ENCODE results near the gene ZFP64. TPM values are rescaled to one million over a fixed set of nuclear protein-coding genes. Genes with fewer than 3 reads are reported as not detected.

The ZFP64 gene
- total and polyA plus RNA-seq, 10 donors: 3.2 to 16.5 (median 11.2) TPM

DNA sequence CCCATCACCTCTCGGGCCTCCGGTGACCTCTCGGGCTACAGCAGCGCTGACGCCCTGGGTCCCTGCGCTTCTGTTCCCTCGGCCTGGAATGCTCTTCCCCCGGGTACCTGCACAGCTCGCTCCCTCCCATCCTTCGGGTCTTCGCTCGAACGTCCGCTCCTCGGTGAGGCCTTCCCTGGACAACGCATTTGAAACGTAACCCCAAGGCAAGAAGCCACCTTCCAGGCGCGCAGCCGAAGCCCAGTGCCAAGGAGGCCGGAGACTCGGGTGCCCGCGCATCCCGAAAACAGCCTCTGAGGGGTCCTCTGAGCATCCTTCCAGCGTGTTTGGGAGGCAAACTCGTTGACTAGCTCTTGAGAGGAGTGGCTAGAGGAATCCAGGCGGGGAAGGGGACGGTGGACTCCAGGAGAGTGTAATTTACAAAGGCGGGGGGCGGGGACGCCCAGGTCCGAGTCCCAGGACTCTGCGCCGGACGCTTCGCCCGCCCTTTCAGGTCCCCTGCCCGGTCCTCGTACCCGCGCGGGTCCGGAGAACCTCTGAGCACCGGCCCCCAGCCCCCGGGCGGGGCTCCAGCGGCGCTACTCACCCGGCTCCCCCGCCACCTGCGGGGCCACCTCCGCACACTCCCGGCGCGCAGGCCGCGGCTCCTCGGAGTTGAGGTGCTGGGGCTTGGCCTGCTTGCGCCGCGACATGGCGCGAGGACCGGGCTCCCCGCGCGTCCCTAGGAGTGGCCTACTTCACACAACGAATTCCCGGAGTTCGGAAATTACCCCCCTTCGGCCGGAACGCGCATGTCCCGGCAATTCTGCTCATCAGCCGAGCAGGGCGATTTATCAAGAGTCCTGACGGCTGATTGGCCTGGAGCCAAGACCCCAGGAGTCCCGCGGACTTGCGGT is 86.8 kb downstream of the ZFP64 start:
- H3K4me1 ChIP-seq: peaks cover 27 to 35% (median 30%) of the 10 kb centered on the region in 6 donors
- H3K9me3 ChIP-seq: no peaks in the 10 kb centered on the region
- H3K27me3 ChIP-seq (replicated peaks in 1 of 7): peaks cover 0 to 41% (median 36%) of the 10 kb centered on the region in 7 donors
- H3K36me3 ChIP-seq: no peaks in the 10 kb centered on the region
- WGBS, 5 donors: 2 to 10% (median 2%) methylated on average over 39 to 82 of the region's 82 CpGs
- intact Hi-C loops (cut with DNase I; ENCODE audit: low total_unique reads): no loop called here
- no peak for DNase-seq
- TF ChIP-seq POLR2A (IDR thresholded peaks at IDR 0.05): no peak
- no peak for TF ChIP-seq POLR2AphosphoS5 (IDR thresholded peaks at IDR 0.05)
- TF ChIP-seq, protein P1, sequence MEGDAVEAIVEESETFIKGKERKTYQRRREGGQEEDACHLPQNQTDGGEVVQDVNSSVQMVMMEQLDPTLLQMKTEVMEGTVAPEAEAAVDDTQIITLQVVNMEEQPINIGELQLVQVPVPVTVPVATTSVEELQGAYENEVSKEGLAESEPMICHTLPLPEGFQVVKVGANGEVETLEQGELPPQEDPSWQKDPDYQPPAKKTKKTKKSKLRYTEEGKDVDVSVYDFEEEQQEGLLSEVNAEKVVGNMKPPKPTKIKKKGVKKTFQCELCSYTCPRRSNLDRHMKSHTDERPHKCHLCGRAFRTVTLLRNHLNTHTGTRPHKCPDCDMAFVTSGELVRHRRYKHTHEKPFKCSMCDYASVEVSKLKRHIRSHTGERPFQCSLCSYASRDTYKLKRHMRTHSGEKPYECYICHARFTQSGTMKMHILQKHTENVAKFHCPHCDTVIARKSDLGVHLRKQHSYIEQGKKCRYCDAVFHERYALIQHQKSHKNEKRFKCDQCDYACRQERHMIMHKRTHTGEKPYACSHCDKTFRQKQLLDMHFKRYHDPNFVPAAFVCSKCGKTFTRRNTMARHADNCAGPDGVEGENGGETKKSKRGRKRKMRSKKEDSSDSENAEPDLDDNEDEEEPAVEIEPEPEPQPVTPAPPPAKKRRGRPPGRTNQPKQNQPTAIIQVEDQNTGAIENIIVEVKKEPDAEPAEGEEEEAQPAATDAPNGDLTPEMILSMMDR (IDR thresholded peaks at IDR 0.05 in 8 of 11, conservative IDR thresholded peaks at IDR 0.05 in 3 of 11): no peak
- H3K27ac ChIP-seq: no peak overlapping the region
- peak overlapping the region; percentile 18 to 63 (median 34) for H3K4me3 ChIP-seq

DNA sequence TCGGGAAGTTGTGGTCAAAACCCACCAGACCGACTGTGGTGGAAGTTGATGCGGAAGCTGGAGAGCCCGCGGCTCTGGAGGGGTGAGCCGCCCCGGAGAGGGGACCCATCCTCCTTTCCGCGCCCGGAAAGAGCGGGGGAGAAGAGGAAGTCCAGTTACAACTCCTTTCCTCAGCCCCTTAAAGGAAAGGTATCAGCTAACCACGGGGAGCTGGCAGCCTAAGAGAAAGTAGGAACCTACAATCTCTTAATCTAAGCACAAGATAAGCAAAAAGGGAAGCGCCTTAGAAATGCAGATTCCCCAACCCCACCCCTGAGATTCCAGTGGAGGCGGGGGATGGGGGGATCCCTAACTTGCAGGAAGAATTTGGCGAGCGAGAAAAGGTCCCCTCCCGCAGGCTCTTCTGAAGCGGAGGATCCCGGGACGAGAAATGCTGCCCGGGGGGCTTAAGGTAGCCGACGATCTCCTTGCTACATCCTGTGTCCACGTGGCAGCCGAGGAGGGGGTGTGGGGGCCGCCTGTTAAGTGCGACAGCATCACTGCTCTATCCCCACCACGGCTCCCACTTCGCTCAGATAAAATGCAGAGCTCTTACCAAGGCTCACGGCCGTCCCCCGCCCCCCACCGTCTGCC is 87.5 kb downstream of the ZFP64 start:
- no peak overlapping the region for H3K27ac ChIP-seq
- WGBS, 5 donors: 1 to 2% (median 1%) methylated on average over 26 to 33 of the region's 33 CpGs
- intact Hi-C loops (cut with DNase I; ENCODE audit: low total_unique reads): no loop called here
- no peak for DNase-seq
- no peaks in the 10 kb centered on the region for H3K9me3 ChIP-seq
- TF ChIP-seq, protein P1 (IDR thresholded peaks at IDR 0.05 in 8 of 11, conservative IDR thresholded peaks at IDR 0.05 in 3 of 11): no peak
- no peak for TF ChIP-seq POLR2A (IDR thresholded peaks at IDR 0.05)
- TF ChIP-seq POLR2AphosphoS5 (IDR thresholded peaks at IDR 0.05): no peak
- peaks cover 27 to 35% (median 30%) of the 10 kb centered on the region in 6 donors for H3K4me1 ChIP-seq
- H3K27me3 ChIP-seq (replicated peaks in 1 of 7): peaks cover 0 to 41% (median 36%) of the 10 kb centered on the region in 7 donors
- no peaks in the 10 kb centered on the region for H3K36me3 ChIP-seq
- peak overlapping the region in 7 of 8 donors; percentile 24 to 63 (median 36) for H3K4me3 ChIP-seq

DNA sequence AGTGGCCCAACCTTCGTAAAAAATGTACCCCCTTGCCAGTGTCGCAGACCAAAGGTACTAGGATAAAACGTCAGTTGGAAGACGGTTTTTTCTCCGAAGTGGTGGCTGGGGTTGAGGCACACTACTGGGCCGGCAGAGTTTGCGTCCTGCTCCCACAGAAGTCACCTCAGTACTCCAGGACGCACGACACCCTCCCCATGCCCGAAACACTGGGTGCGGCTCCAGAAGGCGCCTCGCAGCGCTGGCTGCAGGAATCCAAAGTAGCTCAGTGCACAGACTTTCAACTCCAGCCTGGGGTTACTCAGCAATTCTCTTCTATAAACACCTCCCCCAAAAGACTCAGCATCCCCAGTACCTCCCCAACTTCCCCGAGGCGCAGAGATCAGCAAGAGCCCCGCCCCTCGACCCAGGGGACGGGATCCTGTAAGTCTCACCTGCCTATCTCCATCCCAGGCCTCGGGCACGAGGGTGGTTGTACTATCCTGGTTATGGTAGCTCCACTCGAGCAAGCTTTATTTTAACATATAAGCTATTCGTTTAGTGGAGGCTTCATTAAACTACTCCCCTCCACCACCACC is 88.2 kb downstream of the ZFP64 start:
- intact Hi-C loops (cut with DNase I; ENCODE audit: low total_unique reads): no loop called here
- WGBS, 5 donors: 15 to 26% (median 25%) methylated on average over 17 to 23 of the region's 23 CpGs
- Histone ChIP-seq H3K9me3 (no peaks in the 10 kb centered on the region), H3K27ac (no peak overlapping the region), H3K4me3 (peak overlapping the region in 6 of 8 donors; percentile 28 to 63 (median 37)), H3K36me3 (peaks cover 0 to 1% (median 0%) of the 10 kb centered on the region in 6 donors), H3K4me1 (peaks cover 27 to 35% (median 30%) of the 10 kb centered on the region in 6 donors), H3K27me3 (replicated peaks in 1 of 7) (peaks cover 0 to 41% (median 36%) of the 10 kb centered on the region in 7 donors)
- no peak for DNase-seq
- TF ChIP-seq, protein P1 (IDR thresholded peaks at IDR 0.05 in 8 of 11, conservative IDR thresholded peaks at IDR 0.05 in 3 of 11): no peak
- TF ChIP-seq POLR2A (IDR thresholded peaks at IDR 0.05) (no peak), POLR2AphosphoS5 (IDR thresholded peaks at IDR 0.05) (no peak)
